Measurements from ENCODE around the gene CCNG2.

DNA sequence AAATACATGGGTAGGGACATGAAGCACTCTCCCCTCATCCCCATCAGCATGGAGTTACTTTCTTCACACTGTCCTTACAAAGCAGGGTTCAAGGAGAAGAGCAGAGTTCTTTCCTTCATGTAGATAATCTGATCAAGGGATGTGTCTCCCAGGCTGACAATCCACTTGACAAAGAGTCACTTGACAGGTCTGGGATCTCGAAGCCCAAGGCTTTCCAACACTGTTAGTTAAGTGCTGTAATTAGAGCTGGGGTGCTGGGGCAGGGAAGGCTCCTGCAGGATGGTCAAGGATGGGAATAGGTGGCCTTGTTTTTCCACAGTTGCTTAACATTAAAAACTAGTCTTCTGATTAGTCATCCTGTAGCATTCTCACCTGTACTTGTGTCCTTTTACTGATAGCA, 38.0 kb downstream of the CCNG2 start:
- TF ChIP-seq, protein P1, sequence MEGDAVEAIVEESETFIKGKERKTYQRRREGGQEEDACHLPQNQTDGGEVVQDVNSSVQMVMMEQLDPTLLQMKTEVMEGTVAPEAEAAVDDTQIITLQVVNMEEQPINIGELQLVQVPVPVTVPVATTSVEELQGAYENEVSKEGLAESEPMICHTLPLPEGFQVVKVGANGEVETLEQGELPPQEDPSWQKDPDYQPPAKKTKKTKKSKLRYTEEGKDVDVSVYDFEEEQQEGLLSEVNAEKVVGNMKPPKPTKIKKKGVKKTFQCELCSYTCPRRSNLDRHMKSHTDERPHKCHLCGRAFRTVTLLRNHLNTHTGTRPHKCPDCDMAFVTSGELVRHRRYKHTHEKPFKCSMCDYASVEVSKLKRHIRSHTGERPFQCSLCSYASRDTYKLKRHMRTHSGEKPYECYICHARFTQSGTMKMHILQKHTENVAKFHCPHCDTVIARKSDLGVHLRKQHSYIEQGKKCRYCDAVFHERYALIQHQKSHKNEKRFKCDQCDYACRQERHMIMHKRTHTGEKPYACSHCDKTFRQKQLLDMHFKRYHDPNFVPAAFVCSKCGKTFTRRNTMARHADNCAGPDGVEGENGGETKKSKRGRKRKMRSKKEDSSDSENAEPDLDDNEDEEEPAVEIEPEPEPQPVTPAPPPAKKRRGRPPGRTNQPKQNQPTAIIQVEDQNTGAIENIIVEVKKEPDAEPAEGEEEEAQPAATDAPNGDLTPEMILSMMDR (conservative IDR thresholded peaks at IDR 0.05 in 1 of 2, IDR thresholded peaks at IDR 0.05 in 1 of 2; ENCODE audit: extremely low read depth in 1 of 2, insufficient read depth in 1 of 2, low read depth in 1 of 2, low read length in 2 of 2) = no peak
- TF ChIP-seq EZH2 (IDR thresholded peaks at IDR 0.05; ENCODE audit: borderline replicate concordance, low read length) = no peak

All from mammary epithelial cell (primary cell).